GM13976 (cell line): ENCODE measurements around the gene MAP3K7.

Experiments
- DNase-seq: peaks from one replicate; pipeline ENCODE4 v3.0.0; 2012; ENCODE audit warnings: low spot score
- CTCF ChIP-seq: IDR thresholded peaks from 2 replicates; pipeline ENCODE4 v1.5.1; 2012; ENCODE audit warnings: borderline replicate concordance, mild to moderate bottlenecking; ENCODE audit not compliant: insufficient read depth; ENCODE audit errors: extremely low read depth, missing control alignments, control extremely low read depth
- in situ Hi-C: fragments of 300-500 bp; cut with MboI; formaldehyde crosslinking; loops from one replicate; pipeline ENCODE4 v1.12.0; 2022; ENCODE audit warnings: low sequenced_read_pairs, mixed read lengths, inconsistent platforms; ENCODE audit not compliant: unreplicated experiment

MAP3K7 gene

GRCh38 chr6:90466154-90466940 lies 120.5 kb downstream of the MAP3K7 start:
- TF ChIP-seq CTCF, result no peak
- in situ Hi-C loops, result no loop called here
- no peak for DNase-seq

- in situ Hi-C loops, result no loop called here
- no peak for TF ChIP-seq CTCF
- no peak for DNase-seq
Observed at GRCh38 chr6:90465686-90466085, 121.2 kb downstream of the MAP3K7 start.

GRCh38 chr6:90464507-90464906 lies 122.4 kb downstream of the MAP3K7 start:
- in situ Hi-C loops, result no loop called here
- TF ChIP-seq CTCF, result no peak
- no peak for DNase-seq

GRCh38 chr6:90463874-90464273 lies 123.0 kb downstream of the MAP3K7 start:
- no peak for DNase-seq
- in situ Hi-C loops, result no loop called here

More at GRCh38 chr6:90463874-90464273, 123.0 kb downstream of the MAP3K7 start:
- no peak for TF ChIP-seq CTCF
